Fibroblast of peridontal ligament (primary cell): ENCODE data around the gene GALNS.

Experiments used
- DNase-seq: peaks from one replicate; pipeline ENCODE4 v3.0.0-alpha.2; 2010; ENCODE audit errors: extremely low read depth

Gene GALNS

DNA sequence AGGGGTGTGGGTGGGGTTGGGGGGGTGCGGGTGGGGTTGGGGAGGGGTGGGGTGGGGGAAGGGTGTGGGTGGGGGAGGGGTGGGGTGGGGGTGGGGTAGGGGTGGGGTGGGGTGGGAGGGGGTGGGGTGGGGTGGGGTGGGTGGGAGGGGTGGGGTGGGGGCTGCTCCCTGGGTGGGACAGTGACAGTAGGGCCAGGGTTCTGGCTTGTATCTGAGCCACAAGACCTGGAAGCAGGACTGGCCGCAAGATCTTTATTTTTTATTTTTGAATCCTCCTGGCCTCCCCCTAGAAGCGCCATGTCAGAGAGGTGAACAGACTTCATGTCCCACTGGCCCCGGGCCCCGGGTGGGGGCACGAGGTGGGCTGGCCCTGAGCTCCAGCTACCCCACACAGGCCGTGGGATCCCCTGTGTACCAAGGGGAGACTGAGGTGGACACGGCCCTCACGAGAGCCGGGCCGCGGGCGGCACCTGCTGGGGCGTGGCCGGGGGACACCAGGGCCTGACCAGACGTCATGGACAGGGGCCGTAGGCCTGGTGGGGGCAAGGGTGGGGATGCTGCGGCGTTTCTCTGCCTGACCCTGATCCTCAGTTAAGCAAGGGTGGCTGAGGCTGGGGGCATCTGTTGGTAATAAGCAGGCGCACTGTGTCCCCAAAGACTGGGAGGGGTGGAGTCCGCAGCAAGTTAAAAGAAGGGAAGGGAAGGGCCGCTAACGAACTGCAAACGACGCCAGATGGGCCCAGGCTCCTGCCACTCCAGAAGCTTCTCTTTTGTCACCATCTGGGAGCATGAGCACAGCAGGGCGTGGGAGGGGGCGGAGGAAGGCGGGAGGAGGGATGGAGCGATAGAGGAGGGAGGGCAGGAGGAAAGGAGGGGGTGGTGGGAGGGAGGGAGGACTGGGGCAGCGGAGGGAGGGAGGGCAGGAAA lies 32.0 kb upstream of the GALNS start:
- no peak for DNase-seq

DNA sequence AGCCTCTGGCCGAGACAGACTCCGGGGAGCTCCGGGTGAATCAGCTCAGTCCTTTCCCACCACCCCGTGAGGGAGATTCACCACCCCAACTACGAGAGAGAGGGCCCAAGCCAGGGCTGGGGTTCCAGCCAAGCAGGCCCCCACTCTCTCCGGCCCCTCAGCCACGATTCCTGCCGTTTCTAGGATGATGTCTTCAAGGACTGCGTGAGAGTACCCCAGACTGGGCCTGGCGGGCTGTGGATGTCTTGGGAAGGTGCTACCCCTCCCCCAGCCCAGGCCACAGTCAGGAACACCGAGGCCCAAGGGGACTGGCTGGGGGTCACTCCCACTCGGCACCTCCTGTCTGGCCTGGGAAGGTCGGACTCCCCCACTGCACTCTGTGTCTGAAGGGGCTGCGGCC lies 31.3 kb upstream of the GALNS start:
- DNase-seq, result no peak

DNA sequence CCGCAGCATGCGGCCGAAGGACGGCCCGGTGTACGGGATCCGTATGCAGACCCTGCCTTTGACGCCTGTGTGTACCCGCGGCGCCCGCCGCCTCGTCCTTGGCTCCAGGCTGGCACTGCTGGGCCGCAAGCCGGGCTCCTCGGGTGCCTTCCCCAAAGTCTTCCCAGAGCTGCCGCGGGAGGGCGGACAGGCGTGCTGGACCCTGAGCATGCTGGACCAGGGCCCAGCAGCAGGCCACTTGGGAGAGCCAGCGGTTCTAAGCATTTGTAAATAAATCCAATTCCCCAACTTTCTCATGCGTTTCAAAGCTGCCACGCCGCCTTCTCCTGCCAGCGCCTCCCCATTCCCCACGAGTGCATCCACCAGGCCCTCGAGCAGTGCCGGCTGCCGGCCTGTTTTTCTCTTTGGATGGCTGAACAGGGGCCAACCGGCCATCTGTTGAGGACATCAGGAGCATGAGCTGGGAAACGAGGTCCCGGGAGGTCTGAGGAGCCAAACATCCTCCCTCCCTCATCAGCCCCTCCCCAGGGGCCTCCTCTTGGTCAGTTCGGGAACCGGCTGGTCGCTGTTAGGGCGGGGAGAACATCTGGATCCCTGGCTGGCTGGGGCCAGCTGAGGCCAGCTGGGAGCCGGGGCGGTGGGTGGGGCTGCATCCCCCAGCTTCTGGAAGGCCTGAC lies 30.2 kb upstream of the GALNS start:
- DNase-seq, result peak; percentile 59

DNA sequence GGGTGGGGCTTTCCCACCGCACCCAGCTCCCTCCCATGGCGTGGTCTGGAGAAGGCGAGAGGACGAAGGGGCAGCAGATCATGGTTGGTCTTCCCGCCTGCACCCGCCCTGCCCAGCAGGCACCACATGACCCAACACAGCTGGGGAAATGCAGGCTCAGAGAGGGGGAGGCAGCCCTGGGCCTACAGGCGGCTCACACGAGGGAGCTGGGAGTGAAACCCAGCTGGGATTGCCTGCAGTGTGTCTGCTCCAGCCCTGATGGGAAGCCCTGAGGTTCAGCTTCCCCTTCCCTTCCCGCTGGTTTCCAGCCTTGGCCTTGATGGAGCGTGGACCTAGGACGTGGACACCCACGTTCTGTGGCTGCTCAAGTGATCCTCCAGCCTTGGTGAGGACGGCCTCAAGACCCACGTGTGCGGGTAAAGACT lies 29.7 kb upstream of the GALNS start:
- no peak for DNase-seq

DNA sequence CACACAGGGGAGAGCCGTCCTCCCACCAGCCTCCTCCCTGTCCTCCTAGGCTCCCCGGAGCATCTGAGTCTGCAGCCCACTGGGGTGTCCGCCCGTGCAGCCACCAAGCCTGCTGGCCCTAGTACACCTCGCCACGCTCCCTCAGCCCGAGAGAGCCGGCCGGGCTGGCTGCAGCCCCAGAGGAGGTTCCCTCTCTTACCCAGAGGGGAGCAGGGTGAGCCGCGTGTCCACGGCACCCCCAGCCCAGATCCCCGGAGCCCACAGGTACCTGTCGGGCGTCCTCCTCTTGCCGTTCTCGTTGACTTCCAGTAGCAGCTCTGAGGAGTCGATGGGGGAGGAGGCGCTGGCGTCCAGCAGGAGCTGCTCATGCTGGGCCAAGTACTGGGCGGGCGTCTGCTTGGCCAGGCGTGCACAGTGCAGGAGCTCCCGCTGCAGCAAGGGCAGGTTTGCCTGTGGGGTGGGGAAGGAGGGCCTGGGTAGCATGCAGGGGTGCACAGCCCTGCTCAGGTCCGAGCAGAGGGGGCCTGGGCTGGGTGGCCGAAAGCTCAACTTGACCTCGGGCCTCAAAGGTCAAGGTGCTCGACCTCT lies 29.0 kb upstream of the GALNS start:
- DNase-seq, result no peak

DNA sequence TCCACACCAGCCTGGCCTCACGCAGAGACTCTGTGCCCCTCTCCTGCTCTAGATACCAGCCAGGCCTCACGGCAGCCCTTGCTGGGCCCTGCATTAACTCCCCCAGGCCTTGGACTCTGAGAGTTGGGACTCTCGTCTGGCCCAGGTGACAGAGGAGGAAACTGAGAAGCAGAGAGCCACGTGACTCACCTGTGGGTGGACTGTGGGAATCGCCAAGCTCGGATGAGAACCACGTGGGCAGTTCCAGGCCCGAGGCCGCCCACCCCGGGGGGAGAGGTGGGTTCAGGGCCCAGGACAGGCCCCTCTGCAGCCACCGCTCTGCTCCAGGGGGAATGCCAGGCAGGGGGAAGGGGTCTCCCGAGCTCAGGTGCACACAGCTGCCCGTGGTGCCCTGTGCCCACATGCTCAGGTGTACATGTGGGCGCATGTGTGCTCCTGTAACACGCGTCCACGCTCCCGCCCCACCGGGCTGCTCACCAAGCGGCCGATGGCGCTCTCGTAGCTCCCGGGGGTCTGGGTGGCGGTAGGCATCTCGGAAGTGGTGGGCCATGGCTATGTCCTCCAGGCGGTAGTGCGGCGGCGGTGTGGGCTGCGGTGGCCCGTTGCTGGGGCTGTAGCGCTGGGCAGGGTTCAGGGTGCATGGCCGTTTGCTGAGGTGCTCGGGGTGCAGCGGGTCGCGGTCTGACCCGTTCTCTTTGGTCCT lies 28.0 kb upstream of the GALNS start:
- DNase-seq, result no peak

DNA sequence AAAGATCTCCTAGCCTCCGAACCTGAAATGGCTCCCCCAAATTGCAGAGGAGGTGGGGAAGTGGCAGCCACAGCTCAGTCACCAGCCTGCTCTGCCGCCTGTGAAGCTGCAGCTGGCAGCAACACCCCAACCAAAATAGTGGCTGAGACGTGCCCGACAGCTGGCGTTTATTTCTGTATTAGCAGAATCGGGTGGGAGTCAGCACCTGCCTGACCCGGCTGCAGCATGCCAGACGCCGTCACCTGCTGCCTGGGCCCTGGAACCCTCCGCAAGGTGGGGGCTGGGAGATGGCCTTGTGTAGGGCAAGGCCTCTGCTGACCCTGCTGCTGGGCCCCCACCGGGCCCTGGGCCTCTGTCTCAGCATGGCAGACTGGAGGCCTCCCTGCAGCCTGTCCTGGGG lies 27.2 kb upstream of the GALNS start:
- no peak for DNase-seq

DNA sequence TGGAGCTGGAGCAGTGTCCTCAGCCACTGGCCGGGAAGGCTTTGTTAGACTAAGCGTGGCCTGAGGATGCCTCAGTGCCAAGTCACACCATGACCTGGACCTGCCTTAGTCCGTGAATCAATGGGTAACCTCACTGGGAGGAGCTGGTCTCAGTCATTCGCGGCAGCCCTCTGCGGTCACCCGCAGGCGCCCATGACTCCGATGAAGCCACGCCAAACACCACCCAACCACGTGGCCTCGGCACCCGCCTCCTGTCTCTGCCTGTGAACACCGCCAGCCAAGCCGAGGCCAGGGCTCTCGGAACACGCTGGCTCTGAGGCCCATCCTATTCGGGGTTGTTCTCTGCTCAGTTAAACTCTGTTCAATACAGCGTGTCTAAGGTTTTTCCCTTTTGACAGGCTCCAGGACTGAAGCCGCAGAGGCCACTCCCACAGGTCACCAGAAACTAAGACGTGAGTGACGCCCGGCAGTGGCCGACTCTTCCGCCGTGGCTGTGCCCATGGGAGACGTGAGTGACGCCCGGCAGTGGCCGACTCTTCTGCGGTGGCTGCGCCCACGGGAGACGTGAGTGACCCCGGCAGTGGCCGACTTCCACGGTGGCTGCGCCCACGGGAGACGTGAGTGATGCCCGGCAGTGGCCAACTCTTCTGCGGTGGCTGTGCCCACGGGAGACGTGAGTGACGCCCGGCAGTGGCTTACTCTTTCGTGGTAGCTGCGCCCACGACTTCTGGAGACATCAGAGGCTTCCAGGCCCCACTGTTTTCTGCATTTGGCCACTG lies 26.6 kb upstream of the GALNS start:
- no peak for DNase-seq

DNA sequence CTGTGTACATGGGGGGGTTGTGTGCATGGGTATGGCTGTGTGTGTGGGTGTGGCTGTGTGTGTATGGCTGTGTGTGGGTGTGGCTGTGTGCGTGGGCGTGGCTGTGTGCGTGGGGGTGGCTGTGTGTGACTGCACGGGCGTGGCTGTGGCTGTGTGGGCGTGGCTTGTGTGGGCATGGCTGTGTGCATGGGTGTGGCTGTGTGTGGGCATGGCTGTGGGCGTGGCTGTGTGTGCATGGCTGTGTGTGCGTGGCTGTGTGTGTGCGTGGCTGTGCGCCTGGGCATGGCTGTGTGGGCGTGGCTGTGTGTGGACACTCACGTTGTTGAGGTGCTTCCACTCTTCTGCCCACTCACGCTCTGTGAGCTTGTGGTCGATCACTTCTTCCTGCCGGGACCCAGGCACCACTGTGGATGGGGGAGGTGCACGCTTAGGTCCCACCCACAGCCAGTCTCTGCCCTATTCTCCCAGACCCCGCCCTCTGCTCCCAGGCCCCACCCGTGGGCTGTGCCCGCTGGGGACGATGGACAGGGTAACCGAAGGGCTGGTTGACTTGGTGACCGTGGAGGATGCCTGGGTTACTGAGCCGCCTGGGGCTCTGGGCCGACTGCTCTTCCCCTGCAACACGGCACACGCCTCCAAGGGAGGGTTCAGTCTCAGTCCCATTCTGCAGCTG lies 25.7 kb upstream of the GALNS start:
- no peak for DNase-seq

DNA sequence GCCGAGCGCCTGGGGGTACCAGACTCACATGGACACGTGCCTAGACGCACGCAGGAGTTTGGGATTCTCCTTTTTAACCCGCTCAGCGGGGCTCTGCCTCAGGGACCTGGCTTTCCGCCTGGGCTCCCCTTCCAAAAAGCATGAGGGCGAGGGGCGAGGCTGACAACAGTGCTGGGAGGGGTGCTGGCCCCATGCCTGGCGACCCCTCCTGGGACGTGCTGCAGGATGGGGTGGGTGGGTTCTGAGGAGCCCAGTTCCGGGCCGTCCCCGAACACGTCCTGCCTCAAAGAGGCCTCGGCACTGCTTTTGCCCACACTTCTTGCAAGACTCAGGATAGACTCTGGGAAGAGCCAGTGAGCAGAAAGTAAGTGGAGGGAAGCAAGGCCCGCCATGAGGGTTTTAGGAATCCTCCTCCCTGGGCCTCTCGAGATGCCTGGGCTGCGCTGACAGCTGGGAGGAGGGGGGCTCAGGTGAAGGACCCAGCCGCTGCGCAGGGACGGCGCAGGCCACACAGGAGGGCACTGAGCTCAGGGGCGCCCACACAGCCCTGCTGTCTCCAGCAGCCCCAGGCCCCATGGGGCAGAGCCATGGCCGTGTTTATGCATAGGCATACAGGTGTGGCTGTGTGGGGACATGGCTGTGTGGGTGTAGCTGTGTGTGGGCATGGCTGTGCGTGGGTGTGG lies 25.1 kb upstream of the GALNS start:
- no peak for DNase-seq

DNA sequence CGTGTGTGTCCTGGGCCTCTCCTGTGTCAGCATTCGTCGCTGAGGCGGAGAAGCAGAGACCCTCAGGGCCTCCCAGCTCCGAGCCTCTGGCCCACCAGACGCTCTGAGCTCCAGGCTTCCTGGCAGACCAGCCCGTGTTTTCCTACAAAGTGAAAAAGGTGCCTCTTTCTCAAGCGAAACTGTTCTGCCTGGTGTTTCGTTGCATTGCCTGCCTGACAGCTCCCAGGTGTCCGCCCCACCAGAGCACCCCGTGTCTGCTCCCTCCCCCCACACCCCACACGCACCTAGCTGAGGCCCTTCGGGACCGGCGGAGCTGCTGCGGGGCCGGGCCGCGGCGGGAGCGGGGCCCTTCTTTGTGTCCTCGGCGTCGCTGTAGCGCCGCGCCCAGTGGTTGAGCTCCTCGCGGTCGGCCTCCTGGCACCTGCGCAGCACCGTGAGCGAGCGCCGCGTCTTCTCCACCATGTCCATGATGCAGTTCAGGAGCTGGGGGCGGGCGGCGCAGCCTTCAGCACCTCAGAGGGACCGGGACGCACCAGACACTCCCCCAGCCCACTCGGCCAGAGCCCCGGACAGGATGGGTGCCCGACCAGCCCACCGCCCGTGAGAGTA lies 24.4 kb upstream of the GALNS start:
- no peak for DNase-seq

DNA sequence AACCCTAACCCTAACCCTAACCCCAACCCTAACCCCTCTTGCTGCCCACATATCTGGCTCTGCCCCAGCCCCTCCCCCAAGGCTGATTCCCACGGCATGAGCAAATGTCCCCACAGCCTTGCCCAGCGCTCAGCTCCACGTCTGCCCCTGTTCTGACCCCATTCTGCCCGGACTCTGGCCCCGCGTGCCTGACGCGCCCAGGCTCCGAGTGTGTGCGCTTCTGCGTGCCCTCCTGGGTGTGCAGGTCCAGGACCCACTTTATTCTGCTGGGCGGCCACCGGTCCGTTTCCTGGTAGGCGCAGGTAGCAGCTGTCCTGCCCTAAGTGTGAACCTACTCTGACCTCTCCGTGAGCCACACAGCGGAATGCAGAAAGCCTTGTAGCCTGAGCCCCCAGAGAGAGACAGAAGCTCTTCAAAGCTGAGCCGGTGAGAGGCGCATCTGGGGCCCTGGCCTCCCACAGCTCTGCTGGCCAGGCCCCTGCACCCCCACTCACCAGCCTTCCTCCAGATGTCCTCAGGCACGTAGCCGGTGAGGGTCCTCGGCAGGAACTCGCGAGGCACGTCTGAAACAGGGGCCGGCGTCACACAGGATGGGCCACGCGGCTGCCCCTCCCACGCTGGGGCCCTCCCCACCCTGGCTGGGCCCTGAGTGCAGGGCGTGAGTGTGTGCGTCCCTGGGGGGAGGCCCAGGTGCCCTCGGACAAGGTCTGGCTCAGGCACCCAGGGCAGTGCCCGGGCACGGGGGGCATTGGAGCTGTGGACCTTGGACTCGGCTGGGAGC lies 23.7 kb upstream of the GALNS start:
- no peak for DNase-seq

DNA sequence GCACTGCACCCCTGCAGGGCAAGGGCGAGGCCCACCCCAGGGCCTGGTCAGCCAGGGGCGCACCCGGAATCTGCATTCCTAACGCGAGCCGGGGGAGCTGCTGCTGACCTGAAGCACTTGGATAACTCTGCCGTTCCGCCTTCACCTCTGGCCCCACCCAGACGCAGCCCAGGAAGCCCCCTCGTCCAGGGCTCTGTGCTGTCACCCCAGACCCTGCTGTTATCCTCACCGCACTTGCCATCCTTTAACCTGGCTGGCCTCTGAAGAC lies 23.0 kb upstream of the GALNS start:
- DNase-seq, result no peak

DNA sequence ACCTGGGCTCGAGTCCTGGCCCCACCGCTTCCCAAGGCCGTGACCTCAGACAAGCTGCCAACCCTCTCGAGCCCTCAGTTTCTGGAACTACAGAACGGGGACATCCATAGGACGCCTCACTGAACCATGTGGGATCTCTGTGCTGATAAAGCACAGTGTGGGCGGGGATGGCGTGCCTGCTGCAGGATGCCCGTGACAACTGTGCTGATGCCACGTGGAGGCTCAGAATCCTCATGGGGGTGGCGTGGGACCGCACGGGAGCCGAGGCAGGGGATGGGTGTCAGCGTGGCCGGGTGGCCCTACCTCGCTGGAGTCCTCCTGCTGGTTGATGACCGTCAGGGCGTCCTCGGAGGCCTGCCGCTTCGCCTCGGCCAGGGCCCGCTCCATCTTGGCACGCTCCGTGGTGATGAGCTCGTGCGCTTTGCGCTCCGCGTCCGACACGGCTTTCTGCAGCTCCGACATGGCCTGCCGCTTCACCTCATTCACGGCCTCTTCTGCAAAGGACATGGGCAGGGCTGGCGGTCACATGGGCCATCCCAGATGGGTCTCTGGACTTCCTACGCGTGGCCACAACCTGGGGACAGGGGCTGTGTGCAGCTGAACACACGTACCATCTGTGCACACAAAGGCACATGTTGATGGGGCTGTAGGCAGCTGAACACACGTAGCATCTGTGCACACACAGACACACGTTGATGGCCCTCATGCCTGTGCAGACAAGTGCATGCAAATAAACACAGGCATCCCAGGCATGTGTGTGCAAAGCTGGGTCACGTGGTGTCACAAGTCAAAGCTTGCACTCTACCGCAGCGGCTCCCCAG lies 22.4 kb upstream of the GALNS start:
- no peak for DNase-seq

DNA sequence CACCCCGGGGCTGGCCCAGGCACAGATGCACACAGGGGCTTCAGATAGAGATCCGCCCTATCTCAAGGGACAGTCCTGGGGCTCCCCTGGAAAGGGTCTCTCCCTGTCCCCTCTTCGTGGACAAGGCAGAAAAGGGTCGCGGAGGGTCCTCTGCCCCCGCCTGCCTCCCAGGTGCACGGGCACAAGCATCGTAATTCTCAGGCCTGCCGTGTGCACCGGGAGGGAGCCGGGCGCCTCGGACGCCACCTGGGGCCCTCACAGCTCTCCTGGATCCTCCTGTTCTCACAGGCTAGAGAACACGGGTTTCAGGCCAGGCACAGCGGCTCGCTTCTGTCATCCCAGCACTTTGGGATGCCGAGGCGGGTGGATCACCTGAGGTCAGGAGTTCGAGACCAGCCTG lies 21.6 kb upstream of the GALNS start:
- DNase-seq, result no peak

DNA sequence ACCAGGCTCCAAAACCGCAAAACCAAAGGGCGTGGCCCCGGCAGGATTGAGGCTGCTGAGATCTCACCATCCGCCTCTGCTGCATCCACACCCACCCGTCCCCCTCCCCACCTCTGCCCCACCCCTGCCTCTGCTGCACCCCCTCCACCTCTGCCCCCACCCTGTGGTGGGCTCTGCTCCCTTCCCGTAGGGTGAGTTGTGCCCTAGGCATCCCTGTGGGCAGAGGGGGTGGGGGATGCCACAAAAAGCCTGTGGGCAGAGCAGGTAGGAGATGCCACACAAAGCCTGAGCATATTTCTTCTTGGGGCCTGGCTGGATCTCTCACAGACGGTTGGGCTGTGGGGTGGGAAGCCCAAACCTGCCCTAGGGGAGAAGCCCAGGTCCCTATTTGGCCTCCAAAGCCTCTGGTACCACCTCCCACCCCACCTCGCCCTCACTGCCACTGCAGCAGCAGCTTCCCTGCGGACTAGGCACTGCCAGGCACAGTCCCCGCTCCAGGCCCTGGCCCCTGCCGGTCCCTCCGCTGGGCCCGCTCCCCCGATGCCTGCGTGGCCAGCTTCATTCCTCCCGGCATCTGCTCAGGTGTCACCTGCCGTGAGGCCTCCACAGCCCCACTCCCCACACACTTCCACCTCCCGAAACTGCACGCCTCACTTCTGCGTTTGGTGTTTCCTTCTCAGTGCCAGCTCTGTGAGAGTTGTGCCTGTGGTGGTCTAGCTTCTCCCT lies 21.0 kb upstream of the GALNS start:
- no peak for DNase-seq

DNA sequence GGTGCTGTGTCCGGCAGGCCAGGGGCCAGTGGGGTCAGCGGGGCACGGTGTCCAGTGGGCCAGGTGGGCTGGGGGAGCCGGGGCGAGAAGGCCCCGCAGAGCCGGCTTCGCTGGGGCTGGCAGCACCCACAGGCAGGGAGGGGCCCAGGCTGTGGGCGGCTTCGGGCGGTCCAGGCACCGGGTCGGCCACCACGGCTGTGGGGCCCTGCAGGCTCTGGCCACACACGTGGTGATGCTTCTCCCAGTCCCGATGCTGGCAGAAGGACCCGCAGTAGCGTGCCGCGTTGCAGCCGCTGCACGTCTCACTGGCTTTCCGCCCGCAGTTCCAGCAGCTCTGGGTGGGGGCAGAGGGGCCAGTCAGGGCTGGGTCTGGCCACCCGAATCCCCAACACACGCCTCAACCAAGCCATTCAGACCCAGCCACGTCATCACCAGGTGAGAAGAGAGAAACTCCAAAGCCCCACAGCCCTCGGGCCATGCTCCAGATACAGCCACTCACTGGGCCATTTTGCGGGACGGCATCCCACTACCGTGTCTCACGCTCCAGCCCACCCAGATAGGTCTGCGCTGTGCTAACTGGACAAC lies 20.3 kb upstream of the GALNS start:
- no peak for DNase-seq
